NCI-H2081 treated with DMSO at 0.1 percent for 48 hours (cell line): Measurements from ENCODE around the gene MYO10.
"Not testable (repeated sequence)": the region's sequence is repeated elsewhere in the genome, so short reads cannot be mapped to it uniquely, and the experiment has no call there.

Source experiments
- DNase-seq: peaks from one replicate; lab custom pipeline; 2025; lab: John Stamatoyannopoulos, UW

The MYO10 gene

GRCh38 chr5:16862777-16863176 is 73.3 kb downstream of the MYO10 start:
- no peak for DNase-seq

- DNase-seq: no peak
Observed at GRCh38 chr5:16859346-16859745, 76.7 kb downstream of the MYO10 start.

GRCh38 chr5:16858151-16858550 is 77.9 kb downstream of the MYO10 start:
- DNase-seq: no peak

GRCh38 chr5:16857635-16858034 is 78.5 kb downstream of the MYO10 start:
- no peak for DNase-seq

- no peak for DNase-seq
Observed at GRCh38 chr5:16856531-16856930, 79.6 kb downstream of the MYO10 start.

- no peak for DNase-seq
Observed at GRCh38 chr5:16855898-16856297, 80.2 kb downstream of the MYO10 start.

- DNase-seq: peak; percentile 37
Observed at GRCh38 chr5:16855485-16855884, 80.6 kb downstream of the MYO10 start.

- no peak for DNase-seq
Observed at GRCh38 chr5:16854351-16854750, 81.7 kb downstream of the MYO10 start.

GRCh38 chr5:16853518-16853917 is 82.6 kb downstream of the MYO10 start:
- DNase-seq: no peak

GRCh38 chr5:16852251-16853005 is 83.7 kb downstream of the MYO10 start:
- DNase-seq: no peak

- no peak for DNase-seq
Observed at GRCh38 chr5:16849775-16850174, 86.3 kb downstream of the MYO10 start.

- no peak for DNase-seq
Observed at GRCh38 chr5:16849181-16849580, 86.9 kb downstream of the MYO10 start.

GRCh38 chr5:16844952-16845351 is 91.1 kb downstream of the MYO10 start:
- no peak for DNase-seq

- no peak for DNase-seq
Observed at GRCh38 chr5:16842896-16843295, 93.2 kb downstream of the MYO10 start.

- no peak for DNase-seq
Observed at GRCh38 chr5:16841416-16841815, 94.7 kb downstream of the MYO10 start.

GRCh38 chr5:16837305-16837704 is 98.8 kb downstream of the MYO10 start:
- DNase-seq: no peak

- DNase-seq: no peak
Observed at GRCh38 chr5:16834029-16834428, 102.1 kb downstream of the MYO10 start.

- not testable (repeated sequence) for DNase-seq
Observed at GRCh38 chr5:16831326-16831725, 104.8 kb downstream of the MYO10 start.

- DNase-seq: no peak
Observed at GRCh38 chr5:16827755-16828154, 108.3 kb downstream of the MYO10 start.

GRCh38 chr5:16826379-16827125 is 109.5 kb downstream of the MYO10 start:
- DNase-seq: no peak

- DNase-seq: no peak
Observed at GRCh38 chr5:16819522-16820167, 116.4 kb downstream of the MYO10 start.

- no peak for DNase-seq
Observed at GRCh38 chr5:16815432-16815831, 120.7 kb downstream of the MYO10 start.

- no peak for DNase-seq
Observed at GRCh38 chr5:16812911-16813310, 123.2 kb downstream of the MYO10 start.
